ENCODE results near the gene OPCML. TPM values are rescaled to one million over a fixed set of nuclear protein-coding genes. Genes with fewer than 3 reads are reported as not detected.

OPCML gene
- total RNA-seq, 4 donors from 2014 or later, result 0.06 to 0.83 (median 0.24) TPM

DNA sequence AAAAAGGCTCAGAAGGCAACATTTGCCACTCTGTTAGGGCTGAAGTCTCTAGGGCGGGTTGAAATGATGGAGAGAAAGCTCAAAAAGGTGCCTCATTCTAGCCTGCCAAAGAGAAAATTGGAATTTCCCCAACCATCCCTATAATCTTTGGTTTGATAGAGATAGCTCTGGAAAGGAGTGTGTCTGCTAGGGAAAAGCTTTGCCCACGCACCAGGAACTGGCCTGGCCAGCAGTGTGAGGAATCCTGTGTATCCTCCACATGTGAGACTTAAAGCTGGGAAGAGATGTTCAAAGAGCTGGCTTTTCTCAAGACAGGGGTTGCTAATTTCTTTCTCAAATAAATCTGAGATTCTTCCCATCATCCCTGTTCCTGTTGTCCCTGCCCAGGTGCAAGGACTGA is 193.7 kb downstream of the OPCML start:
- no peak for DNase-seq (ENCODE audit: extremely low spot score)
- no peaks in the 10 kb centered on the region for H3K9me3 ChIP-seq
- TF ChIP-seq POLR2A (IDR thresholded peaks at IDR 0.05; ENCODE audit: low read depth) (no peak), POLR2AphosphoS5 (IDR thresholded peaks at IDR 0.05) (no peak), EP300 (IDR thresholded peaks at IDR 0.05) (no peak)
- TF ChIP-seq, protein P1, sequence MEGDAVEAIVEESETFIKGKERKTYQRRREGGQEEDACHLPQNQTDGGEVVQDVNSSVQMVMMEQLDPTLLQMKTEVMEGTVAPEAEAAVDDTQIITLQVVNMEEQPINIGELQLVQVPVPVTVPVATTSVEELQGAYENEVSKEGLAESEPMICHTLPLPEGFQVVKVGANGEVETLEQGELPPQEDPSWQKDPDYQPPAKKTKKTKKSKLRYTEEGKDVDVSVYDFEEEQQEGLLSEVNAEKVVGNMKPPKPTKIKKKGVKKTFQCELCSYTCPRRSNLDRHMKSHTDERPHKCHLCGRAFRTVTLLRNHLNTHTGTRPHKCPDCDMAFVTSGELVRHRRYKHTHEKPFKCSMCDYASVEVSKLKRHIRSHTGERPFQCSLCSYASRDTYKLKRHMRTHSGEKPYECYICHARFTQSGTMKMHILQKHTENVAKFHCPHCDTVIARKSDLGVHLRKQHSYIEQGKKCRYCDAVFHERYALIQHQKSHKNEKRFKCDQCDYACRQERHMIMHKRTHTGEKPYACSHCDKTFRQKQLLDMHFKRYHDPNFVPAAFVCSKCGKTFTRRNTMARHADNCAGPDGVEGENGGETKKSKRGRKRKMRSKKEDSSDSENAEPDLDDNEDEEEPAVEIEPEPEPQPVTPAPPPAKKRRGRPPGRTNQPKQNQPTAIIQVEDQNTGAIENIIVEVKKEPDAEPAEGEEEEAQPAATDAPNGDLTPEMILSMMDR (IDR thresholded peaks at IDR 0.05), result no peak
- no peak overlapping the region for H3K4me3 ChIP-seq
- H3K4me1 ChIP-seq, result no peaks in the 10 kb centered on the region
- intact Hi-C loops (cut with DNase I), result no loop called here
- WGBS, result 78% methylated on average over 2 of the region's 2 CpGs
- H3K27me3 ChIP-seq, result peaks cover 0 to 6% (median 0%) of the 10 kb centered on the region in 4 donors
- no peak overlapping the region for H3K27ac ChIP-seq (replicated peaks in 1 of 4)
- H3K36me3 ChIP-seq, result no peaks in the 10 kb centered on the region

DNA sequence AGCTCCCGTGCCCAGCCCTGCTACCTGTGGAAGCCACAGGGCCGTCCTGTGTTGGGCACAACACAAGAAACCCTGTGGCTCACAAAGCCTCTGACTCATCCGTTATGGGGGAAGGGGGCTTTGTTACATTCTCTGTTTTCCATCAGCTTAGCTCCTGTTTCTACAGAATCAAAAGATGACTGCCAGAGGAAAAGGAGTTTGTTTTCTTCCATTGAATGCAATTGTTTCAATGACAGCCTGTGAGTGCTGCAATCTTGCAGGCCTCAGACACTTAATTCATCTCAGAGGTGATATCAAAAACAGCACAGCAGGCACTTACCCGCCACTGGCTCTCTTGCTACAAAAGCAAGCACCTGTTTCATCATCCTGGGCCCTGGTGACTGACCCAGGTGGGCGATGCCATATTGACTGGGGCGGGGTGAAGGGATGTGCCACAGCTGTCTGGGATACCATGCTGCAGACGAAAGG is 194.3 kb downstream of the OPCML start:
- H3K9me3 ChIP-seq, result no peaks in the 10 kb centered on the region
- H3K27me3 ChIP-seq, result peaks cover 0 to 6% (median 0%) of the 10 kb centered on the region in 4 donors
- no peaks in the 10 kb centered on the region for H3K36me3 ChIP-seq
- H3K4me1 ChIP-seq, result no peaks in the 10 kb centered on the region
- TF ChIP-seq POLR2A (IDR thresholded peaks at IDR 0.05; ENCODE audit: low read depth) (no peak), EP300 (IDR thresholded peaks at IDR 0.05) (no peak), POLR2AphosphoS5 (IDR thresholded peaks at IDR 0.05) (no peak)
- TF ChIP-seq, protein P1 (IDR thresholded peaks at IDR 0.05), result no peak
- H3K4me3 ChIP-seq, result no peak overlapping the region
- H3K27ac ChIP-seq (replicated peaks in 1 of 4), result no peak overlapping the region
- DNase-seq (ENCODE audit: extremely low spot score), result no peak
- intact Hi-C loops (cut with DNase I), result no loop called here
- 79% methylated on average over 6 of the region's 7 CpGs for WGBS

DNA sequence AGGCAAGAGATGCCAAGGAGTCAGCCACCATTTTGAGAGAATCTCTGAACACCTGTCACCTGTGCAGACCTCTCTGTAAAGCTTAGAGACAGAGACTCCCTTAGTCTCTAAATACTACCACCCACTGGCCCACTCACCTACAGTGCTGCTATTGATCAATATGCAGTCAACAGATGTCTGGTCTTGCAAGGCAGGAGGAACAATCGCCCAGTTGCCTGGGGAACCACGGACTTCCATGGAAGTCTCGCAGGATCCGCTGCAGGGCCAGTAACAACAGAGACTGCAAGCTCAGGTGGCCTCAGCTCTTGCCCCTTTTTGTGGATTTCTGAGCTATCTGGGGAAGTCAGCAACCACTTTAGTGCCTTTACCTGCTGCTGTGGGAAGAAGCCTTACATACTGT is 195.1 kb downstream of the OPCML start:
- WGBS, result 96% methylated on average over 4 of the region's 4 CpGs
- Histone ChIP-seq H3K9me3 (no peaks in the 10 kb centered on the region), H3K4me3 (no peak overlapping the region)

DNA sequence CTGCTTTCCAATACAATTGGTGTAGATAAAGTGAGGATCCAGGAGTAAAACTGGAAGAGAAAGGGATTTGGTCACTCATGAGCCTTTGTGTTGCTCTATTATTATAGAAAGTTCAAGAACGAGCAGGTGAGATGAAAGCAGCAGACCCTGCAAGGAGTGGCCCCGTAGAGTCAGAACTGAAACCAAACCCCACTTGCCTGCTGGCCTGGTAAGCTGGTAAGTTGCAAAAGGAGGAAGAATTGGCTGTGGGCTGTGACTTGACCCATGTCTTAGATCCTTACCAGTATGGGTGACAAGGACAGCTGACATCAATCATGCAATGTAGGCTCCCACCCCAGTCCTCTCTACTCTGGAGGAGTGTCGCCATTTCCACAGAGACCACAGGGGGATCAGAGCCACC is 201.3 kb downstream of the OPCML start:
- Histone ChIP-seq H3K36me3 (no peaks in the 10 kb centered on the region), H3K4me1 (no peaks in the 10 kb centered on the region), H3K27me3 (peaks cover 0 to 9% (median 0%) of the 10 kb centered on the region in 4 donors), H3K9me3 (no peaks in the 10 kb centered on the region), H3K4me3 (no peak overlapping the region), H3K27ac (replicated peaks in 1 of 4) (no peak overlapping the region)
- no peak for DNase-seq (ENCODE audit: extremely low spot score)
- WGBS, result 82% methylated on average over 3 of the region's 3 CpGs
- TF ChIP-seq POLR2AphosphoS5 (IDR thresholded peaks at IDR 0.05), result no peak
- TF ChIP-seq, protein P1 (IDR thresholded peaks at IDR 0.05), result no peak
- no peak for TF ChIP-seq POLR2A (IDR thresholded peaks at IDR 0.05; ENCODE audit: low read depth)
- no peak for TF ChIP-seq EP300 (IDR thresholded peaks at IDR 0.05)
- intact Hi-C loops (cut with DNase I), result no loop called here

More for the DNA sequence above, 195.1 kb downstream of the OPCML start:
- intact Hi-C loops (cut with DNase I), result no loop called here
- Histone ChIP-seq H3K27me3 (peaks cover 0 to 6% (median 0%) of the 10 kb centered on the region in 4 donors), H3K4me1 (no peaks in the 10 kb centered on the region), H3K27ac (replicated peaks in 1 of 4) (no peak overlapping the region), H3K36me3 (no peaks in the 10 kb centered on the region)
- TF ChIP-seq EP300 (IDR thresholded peaks at IDR 0.05), result no peak
- DNase-seq (ENCODE audit: extremely low spot score), result no peak

DNA sequence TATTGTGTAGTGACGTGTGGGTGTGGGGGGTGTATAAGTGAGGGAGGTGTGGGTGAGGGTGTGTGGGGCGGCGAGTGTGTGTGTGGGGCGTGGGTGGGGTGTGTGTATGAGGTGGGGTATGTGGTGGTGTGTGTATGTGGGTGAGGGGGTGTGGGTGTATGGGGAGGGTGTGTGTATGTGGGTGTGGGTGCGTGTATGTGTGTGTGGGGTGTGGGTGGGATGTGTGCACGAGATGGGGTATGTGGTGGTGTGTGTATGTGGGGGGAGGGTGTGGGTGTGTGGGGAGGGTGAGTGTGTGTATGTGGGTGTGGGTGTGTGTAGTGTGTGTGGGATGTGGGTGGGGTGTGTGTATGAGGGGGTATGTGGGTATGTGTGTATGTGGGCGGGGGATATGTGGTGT is 205.5 kb downstream of the OPCML start:
- H3K27me3 ChIP-seq, result peaks cover 0 to 14% (median 0%) of the 10 kb centered on the region in 4 donors
- DNase-seq (ENCODE audit: extremely low spot score), result no peak
- no peak for TF ChIP-seq POLR2A (IDR thresholded peaks at IDR 0.05; ENCODE audit: low read depth)
- TF ChIP-seq, protein P1 (IDR thresholded peaks at IDR 0.05), result no peak
- TF ChIP-seq POLR2AphosphoS5 (IDR thresholded peaks at IDR 0.05), result no peak
- H3K27ac ChIP-seq (replicated peaks in 1 of 4), result no peak overlapping the region
- no peaks in the 10 kb centered on the region for H3K36me3 ChIP-seq
- H3K4me1 ChIP-seq, result no peaks in the 10 kb centered on the region
- intact Hi-C loops (cut with DNase I), result no loop called here
- no peaks in the 10 kb centered on the region for H3K9me3 ChIP-seq
- no peak overlapping the region for H3K4me3 ChIP-seq
- WGBS, result 85% methylated on average over 7 of the region's 7 CpGs

Data from esophagus muscularis mucosa (tissue), 4 donors.